ENCODE data around the gene TCF19.

DNA sequence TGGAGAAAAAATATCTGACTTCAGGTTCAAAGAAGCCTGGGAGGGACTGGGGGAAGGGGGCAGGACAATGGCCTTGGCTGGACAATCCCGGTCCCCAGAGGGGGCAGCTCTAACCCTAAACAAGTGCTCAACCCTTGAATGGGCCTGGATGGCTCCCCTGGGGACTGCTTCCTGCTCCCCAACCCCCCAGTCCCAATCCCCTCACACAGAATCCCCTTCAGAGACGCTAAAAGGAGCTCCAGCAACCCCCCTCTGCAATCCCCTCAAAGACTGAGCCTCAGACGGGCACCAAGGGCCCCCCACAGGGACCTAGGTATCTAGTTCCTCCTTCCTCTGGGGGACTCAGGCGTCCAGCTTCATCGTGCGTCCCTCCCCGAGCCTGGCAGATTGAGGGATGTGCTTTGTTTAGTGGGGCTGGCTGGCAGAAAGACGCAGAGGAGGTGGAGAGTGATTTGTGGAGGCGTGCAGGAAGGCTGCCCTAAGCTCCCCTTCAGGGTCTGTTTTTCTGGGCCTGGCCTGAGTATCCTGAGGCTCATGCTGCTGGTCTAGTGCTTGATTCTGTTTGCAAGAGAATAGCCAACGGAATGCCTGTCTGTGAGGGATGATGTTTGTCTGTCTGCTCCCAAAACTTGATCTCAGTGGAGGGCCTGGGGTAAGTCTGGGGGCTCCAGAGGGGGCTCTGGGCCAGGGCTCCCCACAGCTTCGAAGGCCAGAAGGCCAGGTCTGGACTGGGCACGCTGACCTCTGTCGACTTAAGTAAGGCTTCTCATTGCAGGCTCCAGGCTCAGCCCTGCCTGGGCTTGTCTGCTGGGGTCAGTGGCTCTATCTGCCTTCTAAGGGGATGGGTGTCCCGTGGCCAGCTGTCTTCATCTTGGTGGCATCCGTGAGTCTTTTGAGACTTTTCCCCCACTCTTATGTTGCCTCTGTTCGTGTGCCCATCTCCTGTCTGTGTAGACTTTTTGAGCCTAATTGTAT lies 13.8 kb downstream of the TCF19 start:
- TF ChIP-seq, protein P1, sequence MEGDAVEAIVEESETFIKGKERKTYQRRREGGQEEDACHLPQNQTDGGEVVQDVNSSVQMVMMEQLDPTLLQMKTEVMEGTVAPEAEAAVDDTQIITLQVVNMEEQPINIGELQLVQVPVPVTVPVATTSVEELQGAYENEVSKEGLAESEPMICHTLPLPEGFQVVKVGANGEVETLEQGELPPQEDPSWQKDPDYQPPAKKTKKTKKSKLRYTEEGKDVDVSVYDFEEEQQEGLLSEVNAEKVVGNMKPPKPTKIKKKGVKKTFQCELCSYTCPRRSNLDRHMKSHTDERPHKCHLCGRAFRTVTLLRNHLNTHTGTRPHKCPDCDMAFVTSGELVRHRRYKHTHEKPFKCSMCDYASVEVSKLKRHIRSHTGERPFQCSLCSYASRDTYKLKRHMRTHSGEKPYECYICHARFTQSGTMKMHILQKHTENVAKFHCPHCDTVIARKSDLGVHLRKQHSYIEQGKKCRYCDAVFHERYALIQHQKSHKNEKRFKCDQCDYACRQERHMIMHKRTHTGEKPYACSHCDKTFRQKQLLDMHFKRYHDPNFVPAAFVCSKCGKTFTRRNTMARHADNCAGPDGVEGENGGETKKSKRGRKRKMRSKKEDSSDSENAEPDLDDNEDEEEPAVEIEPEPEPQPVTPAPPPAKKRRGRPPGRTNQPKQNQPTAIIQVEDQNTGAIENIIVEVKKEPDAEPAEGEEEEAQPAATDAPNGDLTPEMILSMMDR (IDR thresholded peaks at IDR 0.05) = no peak
- TF ChIP-seq POLR2A (IDR thresholded peaks at IDR 0.05) = no peak
